Kidney tubule cell (primary cell): ENCODE data around the gene AGER.

Experiments used
- DNase-seq: peaks from one replicate; pipeline ENCODE4 v3.0.0-alpha.2; 2018; ENCODE audit warnings: low spot score

Gene AGER

GRCh38 chr6:32168807-32169591, 15.1 kb downstream of the AGER start:
- no peak for DNase-seq

- no peak for DNase-seq
These were observed 15.7 kb downstream of the AGER start for GRCh38 chr6:32168350-32168749.

GRCh38 chr6:32167761-32168262, 16.2 kb downstream of the AGER start:
- no peak for DNase-seq

- no peak for DNase-seq
These were observed 16.8 kb downstream of the AGER start for GRCh38 chr6:32167154-32167760.

- no peak for DNase-seq
These were observed 17.5 kb downstream of the AGER start for GRCh38 chr6:32166411-32167061.

GRCh38 chr6:32164295-32164694, 19.8 kb downstream of the AGER start, which contains the start of gene EGFL8:
TSS of gene EGFL8 (plus strand) at chr6:32164595. CDS start at chr6:32166166, 1,571 bp downstream.
- DNase-seq, result no peak

GRCh38 chr6:32163559-32164258, 20.3 kb downstream of the AGER start:
- DNase-seq, result no peak

- no peak for DNase-seq
These were observed 26.0 kb downstream of the AGER start for GRCh38 chr6:32158052-32158451.

GRCh38 chr6:32156891-32157290, 27.2 kb downstream of the AGER start:
- no peak for DNase-seq

- peak; percentile 73 for DNase-seq
These were observed 29.4 kb downstream of the AGER start for GRCh38 chr6:32154514-32155161.

- DNase-seq, result peak; percentile 85
These were observed 30.2 kb downstream of the AGER start, which contains the start of gene PPT2 for GRCh38 chr6:32153564-32154513. TSS of gene PPT2 (plus strand) at chr6:32154141. CDS start at chr6:32154595, 454 bp downstream.

- peak; percentile 31 for DNase-seq
These were observed 31.1 kb downstream of the AGER start for GRCh38 chr6:32152769-32153563.

- DNase-seq, result no peak
These were observed 31.9 kb downstream of the AGER start, which contains the start of gene PRRT1 for GRCh38 chr6:32151863-32152768. TSS of gene PRRT1 (minus strand) at chr6:32151939. CDS start at chr6:32151827, 112 bp downstream.

- DNase-seq, result no peak
These were observed 32.7 kb downstream of the AGER start for GRCh38 chr6:32151181-32151862.

GRCh38 chr6:32149932-32150870, 33.9 kb downstream of the AGER start:
- no peak for DNase-seq

- DNase-seq, result no peak
These were observed 34.8 kb downstream of the AGER start for GRCh38 chr6:32149092-32149755.
